HEK293 (cell line): ENCODE results near the gene FCER1A.

Source experiments
- CTCF ChIA-PET: fragments of 350-600 bp; formaldehyde crosslinking; extraction: SDS; loops from one replicate; lab custom pipeline; 2021; ENCODE audit warnings: antibody characterized with exemption; lab: Yijun Ruan, JAX
- POLR2A ChIA-PET: fragments of 300-600 bp; formaldehyde crosslinking; extraction: SDS; loops from one replicate; lab custom pipeline; 2020; ENCODE audit warnings: antibody characterized with exemption, inconsistent platforms; lab: Yijun Ruan, JAX
- H3K27ac ChIP-seq: fragments of 200-500 bp; sonication (Bioruptor generic); 2 replicates; pipeline ENCODE4 v1.5.1; 2014; ENCODE audit warnings: low read depth, low read length, control low read depth, inconsistent platforms; ENCODE audit errors: extremely low read depth
- H3K36me3 ChIP-seq, 2 experiments: fragments of 200-500 bp in 1 of 2; sonication (Bioruptor generic) in 1 of 2; 1 replicate in 1 of 2; 2 replicates in 1 of 2; pipeline ENCODE4 v1.5.1; 2014 to 2017; ENCODE audit warnings: inconsistent platforms in 2 of 2, low read length in 2 of 2; ENCODE audit not compliant: control insufficient read depth in 2 of 2, insufficient read depth in 1 of 2
- H3K4me1 ChIP-seq: fragments of 200-500 bp; sonication (Bioruptor generic); 2 replicates; pipeline ENCODE4 v1.5.1; 2014; ENCODE audit warnings: mild to moderate bottlenecking, low read length, inconsistent platforms; ENCODE audit not compliant: control insufficient read depth, insufficient read depth
- H3K4me3 ChIP-seq: 2 replicates; pipeline ENCODE4 v1.5.1; 2011; ENCODE audit warnings: low read depth, mild to moderate bottlenecking, control low read depth, low read length, moderate library complexity
- H3K9me3 ChIP-seq: fragments of 200-500 bp; sonication (Bioruptor generic); 2 replicates; pipeline ENCODE4 v1.5.1; 2014; ENCODE audit warnings: low read depth, low read length, inconsistent platforms; ENCODE audit not compliant: control insufficient read depth, insufficient read depth
- ATF2 ChIP-seq: fragments of 450-650 bp; formaldehyde crosslinking; IDR thresholded peaks from 2 replicates; pipeline ENCODE4 v1.5.1; 2016; ENCODE audit warnings: missing biosample characterization, missing genetic modification characterization, low read depth
- HOXC10 ChIP-seq: sonication (generic); formaldehyde crosslinking; IDR thresholded peaks from 2 replicates; pipeline ENCODE4 v1.8.1; 2023; ENCODE audit warnings: mild to moderate bottlenecking, missing genetic modification reagents
- KLF1 ChIP-seq: fragments of 450-650 bp; formaldehyde crosslinking; IDR thresholded peaks from 2 replicates; pipeline ENCODE4 v1.5.1; 2016; ENCODE audit warnings: missing biosample characterization, missing genetic modification characterization
- PRDM1 ChIP-seq: fragments of 450-650 bp; formaldehyde crosslinking; IDR thresholded peaks from 2 replicates; pipeline ENCODE4; 2016; ENCODE audit warnings: missing biosample characterization, missing genetic modification characterization
- SETDB1 ChIP-seq: IDR thresholded peaks from one replicate; pipeline ENCODE4 v1.6.1; 2017; ENCODE audit warnings: mild to moderate bottlenecking, low read length, moderate library complexity, mixed read lengths; ENCODE audit not compliant: insufficient read length
- TCF7L2 ChIP-seq: IDR thresholded peaks from 2 replicates; pipeline ENCODE4 v1.6.1; 2011; ENCODE audit warnings: low read depth, mild to moderate bottlenecking, inconsistent platforms, low read length, moderate library complexity, borderline replicate concordance
- TSHZ1 ChIP-seq: fragments of 450-650 bp; formaldehyde crosslinking; IDR thresholded peaks from 2 replicates; pipeline ENCODE4 v1.5.1; 2016; ENCODE audit warnings: missing biosample characterization, missing genetic modification characterization, borderline replicate concordance
- ZBTB17 ChIP-seq: fragments of 450-650 bp; formaldehyde crosslinking; IDR thresholded peaks from 2 replicates; pipeline ENCODE4 v1.5.1; 2016; ENCODE audit warnings: missing biosample characterization, missing genetic modification characterization
- ZEB2 ChIP-seq: fragments of 450-650 bp; formaldehyde crosslinking; IDR thresholded peaks from 2 replicates; pipeline ENCODE4 v1.5.1; 2016; ENCODE audit warnings: missing biosample characterization, missing genetic modification characterization
- ZNF112 ChIP-seq: fragments of 450-650 bp; formaldehyde crosslinking; IDR thresholded peaks from 2 replicates; pipeline ENCODE4 v1.5.0; 2017; ENCODE audit warnings: missing biosample characterization, missing genetic modification characterization
- ZNF24 ChIP-seq: fragments of 450-650 bp; formaldehyde crosslinking; IDR thresholded peaks from 2 replicates; pipeline ENCODE4 v1.5.1; 2016; ENCODE audit warnings: missing biosample characterization, missing genetic modification characterization
- ZNF26 ChIP-seq: fragments of 450-650 bp; formaldehyde crosslinking; IDR thresholded peaks from 2 replicates; pipeline ENCODE4 v1.5.1; 2016; ENCODE audit warnings: missing biosample characterization, missing genetic modification characterization
- ZNF280C ChIP-seq: fragments of 450-650 bp; formaldehyde crosslinking; IDR thresholded peaks from 2 replicates; pipeline ENCODE4 v1.5.1; 2016; ENCODE audit warnings: missing biosample characterization, missing genetic modification characterization
- ZNF423 ChIP-seq: fragments of 450-650 bp; formaldehyde crosslinking; IDR thresholded peaks from 2 replicates; pipeline ENCODE4 v1.5.1; 2016; ENCODE audit warnings: missing biosample characterization, missing genetic modification characterization
- ZNF426 ChIP-seq: fragments of 450-650 bp; formaldehyde crosslinking; IDR thresholded peaks from 2 replicates; pipeline ENCODE4 v1.5.1; 2017; ENCODE audit warnings: missing biosample characterization, missing genetic modification characterization, mild to moderate bottlenecking, inconsistent platforms, moderate library complexity
- ZNF488 ChIP-seq: fragments of 450-650 bp; formaldehyde crosslinking; IDR thresholded peaks from 2 replicates; pipeline ENCODE4 v1.5.1; 2016; ENCODE audit warnings: missing biosample characterization, missing genetic modification characterization
- ZNF548 ChIP-seq: fragments of 450-650 bp; formaldehyde crosslinking; IDR thresholded peaks from 2 replicates; pipeline ENCODE4 v1.5.1; 2016; ENCODE audit warnings: missing biosample characterization, missing genetic modification characterization
- ZNF571 ChIP-seq: fragments of 450-650 bp; formaldehyde crosslinking; IDR thresholded peaks from 2 replicates; pipeline ENCODE4 v1.5.0; 2017; ENCODE audit warnings: missing biosample characterization, missing genetic modification characterization
- ZNF596 ChIP-seq: fragments of 450-650 bp; IDR thresholded peaks from 2 replicates; pipeline ENCODE4 v1.5.0; 2018; ENCODE audit warnings: missing biosample characterization, mild to moderate bottlenecking, missing genetic modification characterization, moderate library complexity
- ZNF600 ChIP-seq: fragments of 450-650 bp; formaldehyde crosslinking; IDR thresholded peaks from 2 replicates; pipeline ENCODE4 v1.5.1; 2016; ENCODE audit warnings: missing biosample characterization, missing genetic modification characterization
- ZNF621 ChIP-seq: fragments of 450-650 bp; formaldehyde crosslinking; IDR thresholded peaks from 2 replicates; pipeline ENCODE4 v1.5.1; 2017; ENCODE audit warnings: missing biosample characterization, missing genetic modification characterization
- ZNF707 ChIP-seq: fragments of 450-650 bp; formaldehyde crosslinking; IDR thresholded peaks from 2 replicates; pipeline ENCODE4 v1.5.1; 2016; ENCODE audit warnings: missing biosample characterization, missing genetic modification characterization
- ZNF777 ChIP-seq: fragments of 450-650 bp; formaldehyde crosslinking; IDR thresholded peaks from 2 replicates; pipeline ENCODE4 v1.5.1; 2017; ENCODE audit warnings: missing biosample characterization, missing genetic modification characterization, borderline replicate concordance
- ZNF837 ChIP-seq: fragments of 450-650 bp; formaldehyde crosslinking; IDR thresholded peaks from 2 replicates; pipeline ENCODE4 v1.5.1; 2016; ENCODE audit warnings: missing biosample characterization, missing genetic modification characterization
- ZNF843 ChIP-seq: fragments of 450-650 bp; formaldehyde crosslinking; IDR thresholded peaks from 2 replicates; pipeline ENCODE4 v1.5.1; 2016; ENCODE audit warnings: missing biosample characterization, missing genetic modification characterization
- ZSCAN30 ChIP-seq: fragments of 450-650 bp; IDR thresholded peaks from 2 replicates; pipeline ENCODE4 v1.5.1; 2018; ENCODE audit warnings: missing biosample characterization, mild to moderate bottlenecking, missing genetic modification characterization, moderate library complexity
- ZSCAN4 ChIP-seq: fragments of 450-650 bp; formaldehyde crosslinking; IDR thresholded peaks from 2 replicates; pipeline ENCODE4 v1.5.1; 2017; ENCODE audit warnings: missing biosample characterization, missing genetic modification characterization

FCER1A gene

GRCh38 chr1:159289060-159289459, 13.1 kb upstream of the FCER1A start:
- POLR2A ChIA-PET = no interaction called here
- Histone ChIP-seq H3K27ac (no peak overlapping the region), H3K9me3 (no peaks in the 10 kb centered on the region), H3K4me1 (no peaks in the 10 kb centered on the region), H3K36me3 (no peaks in the 10 kb centered on the region), H3K4me3 (no peak overlapping the region)
- CTCF ChIA-PET = no interaction called here
- no peak for TF ChIP-seq ZNF423 (tag by site-specific recombination)
- TF ChIP-seq ZNF548 (tag by site-specific recombination) = no peak
- no peak for TF ChIP-seq ZSCAN4 (tag by site-specific recombination)
- TF ChIP-seq ATF2 = no peak
- no peak for TF ChIP-seq ZNF112
- TF ChIP-seq KLF1 (tag by site-specific recombination) = no peak
- no peak for TF ChIP-seq PRDM1
- TF ChIP-seq ZNF426 (tag by site-specific recombination) = no peak
- no peak for TF ChIP-seq ZNF600 (tag by site-specific recombination)
- no peak for TF ChIP-seq ZNF837 (tag by site-specific recombination)
- no peak for TF ChIP-seq ZNF596 (tag by site-specific recombination)
- TF ChIP-seq ZNF571 (tag by site-specific recombination) = no peak
- TF ChIP-seq ZSCAN30 (tag by site-specific recombination) = no peak
- TF ChIP-seq ZEB2 (tag by site-specific recombination) = no peak
- TF ChIP-seq ZNF707 (tag by site-specific recombination) = no peak
- TF ChIP-seq TCF7L2 = no peak
- no peak for TF ChIP-seq HOXC10 (CRISPR knock-in tag)

- Histone ChIP-seq H3K4me1 (no peaks in the 10 kb centered on the region), H3K27ac (no peak overlapping the region), H3K4me3 (no peak overlapping the region), H3K9me3 (no peaks in the 10 kb centered on the region), H3K36me3 (no peaks in the 10 kb centered on the region)
- POLR2A ChIA-PET = no interaction called here
- CTCF ChIA-PET = no interaction called here
- TF ChIP-seq ZBTB17 (tag by site-specific recombination) = no peak
- TF ChIP-seq ZNF777 (tag by site-specific recombination) = no peak
- no peak for TF ChIP-seq ZNF24
- TF ChIP-seq ZNF621 (tag by site-specific recombination) = no peak
- no peak for TF ChIP-seq SETDB1
- TF ChIP-seq ZNF426 (tag by site-specific recombination) = no peak
- TF ChIP-seq ZNF26 (tag by site-specific recombination) = no peak
- no peak for TF ChIP-seq ZNF488 (tag by site-specific recombination)
- TF ChIP-seq ZNF843 (tag by site-specific recombination) = no peak
- no peak for TF ChIP-seq TSHZ1
- no peak for TF ChIP-seq ZNF280C
These were observed 10.7 kb upstream of the FCER1A start for GRCh38 chr1:159291424-159291823.
